ENCODE results near the gene CENPW.

Gene CENPW

DNA sequence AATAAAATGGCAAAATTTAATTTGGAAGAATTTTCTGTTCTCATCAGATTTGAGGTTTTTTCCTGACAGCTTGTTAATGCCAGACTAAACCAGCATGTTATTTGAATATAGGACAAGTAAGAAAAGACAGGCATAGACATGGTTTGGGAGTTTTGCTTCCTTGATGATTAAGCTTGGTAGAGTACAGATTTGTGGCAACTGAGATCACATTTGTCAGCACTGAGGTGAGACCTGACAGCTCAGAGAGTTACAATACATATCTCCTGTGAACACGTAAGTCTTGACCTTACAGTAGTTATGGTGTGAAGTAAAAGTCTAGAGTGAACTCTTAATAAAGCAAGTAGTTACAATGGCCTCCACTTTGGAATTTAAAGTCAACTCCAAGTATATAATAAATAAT, 34.5 kb downstream of the CENPW start:
- DNase-seq (ENCODE audit: low spot score): no peak

DNA sequence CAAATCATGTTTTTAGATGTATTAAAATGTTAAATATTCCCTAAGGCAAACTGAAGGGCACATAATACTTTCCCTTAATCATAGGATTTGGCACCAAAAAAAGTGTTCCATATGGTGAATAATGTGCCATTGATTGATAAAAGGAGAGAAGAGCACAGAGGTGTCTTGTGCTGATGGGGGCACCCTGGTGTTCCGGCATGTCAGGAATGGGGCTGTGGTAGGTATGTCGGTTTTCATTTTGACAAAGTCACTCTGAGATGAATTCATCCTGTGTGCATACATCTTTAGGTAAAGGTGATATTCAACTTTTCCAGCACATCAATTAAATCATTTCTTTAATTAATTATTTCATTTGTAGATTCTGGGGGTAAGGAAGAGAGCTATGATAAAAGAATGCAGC, 36.8 kb downstream of the CENPW start:
- no peak for DNase-seq (ENCODE audit: low spot score)

DNA sequence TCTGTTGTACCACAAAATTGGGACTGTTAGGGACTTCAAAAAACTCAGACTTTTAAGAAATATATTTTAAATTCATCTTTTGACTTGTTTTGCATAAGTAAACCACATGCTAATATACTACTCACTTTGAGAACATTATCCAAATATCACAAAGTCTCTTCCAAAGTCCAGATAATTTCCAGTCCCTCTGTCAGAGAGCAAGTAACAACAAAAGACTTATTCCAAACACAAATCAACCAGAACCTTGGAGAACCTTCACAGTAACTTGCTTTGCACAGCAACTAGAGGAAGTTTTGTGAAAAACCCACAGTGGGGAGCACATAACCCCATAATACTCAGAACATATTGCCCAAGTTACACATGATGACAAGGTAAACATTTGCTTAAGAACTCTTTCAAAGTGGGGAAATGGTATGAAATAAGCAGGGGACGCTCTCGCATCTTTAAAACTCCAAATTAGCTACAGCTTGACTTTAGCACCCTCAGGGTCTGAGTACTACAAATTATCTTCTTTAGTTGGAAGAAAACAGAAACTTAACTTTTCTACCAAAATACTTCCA, 37.8 kb downstream of the CENPW start:
- no peak for DNase-seq (ENCODE audit: low spot score)

DNA sequence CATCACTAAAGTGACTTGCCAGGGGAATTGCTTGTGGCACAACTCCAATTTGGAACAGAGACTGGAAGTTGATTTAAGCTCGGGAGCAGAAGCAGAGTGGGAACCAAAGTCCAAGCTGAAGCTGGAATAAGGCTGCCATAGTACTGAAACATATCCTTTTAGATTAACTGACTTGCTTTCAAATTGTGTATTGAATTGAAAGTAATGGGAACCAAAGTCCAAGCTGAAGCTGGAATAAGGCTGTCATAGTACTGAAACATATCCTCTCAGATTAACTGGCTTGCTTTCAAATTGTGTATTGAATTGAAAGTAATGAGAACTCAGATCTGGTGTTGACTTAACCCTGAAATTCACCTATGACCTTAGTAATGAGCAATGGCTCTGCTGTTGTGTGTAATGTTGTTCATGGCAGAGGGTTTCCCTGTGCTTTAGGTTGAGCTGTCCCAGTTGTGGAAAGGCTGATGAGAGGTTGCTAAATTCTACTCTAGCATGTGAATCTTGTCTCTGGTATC, 40.2 kb downstream of the CENPW start:
- DNase-seq (ENCODE audit: low spot score): no peak

DNA sequence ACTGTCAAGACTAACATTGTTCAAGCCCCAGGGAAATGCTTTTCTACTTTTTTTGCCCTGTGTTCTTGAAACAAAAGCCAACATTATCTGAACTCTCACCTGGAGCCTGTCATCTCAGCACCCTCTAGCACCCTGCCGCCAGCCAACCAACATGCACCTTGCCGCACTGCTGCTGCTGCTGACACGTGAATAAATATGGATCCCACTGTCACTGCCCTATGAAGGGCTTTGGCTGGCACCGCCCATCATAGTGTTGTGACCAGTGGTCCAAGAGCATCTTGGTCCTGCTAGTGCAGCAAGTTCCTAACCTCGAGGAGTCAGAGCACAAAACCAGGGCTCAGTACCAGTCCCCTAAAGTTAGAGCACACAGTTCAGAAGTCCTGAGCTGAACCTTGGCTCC, 41.6 kb downstream of the CENPW start:
- DNase-seq (ENCODE audit: low spot score): no peak

DNA sequence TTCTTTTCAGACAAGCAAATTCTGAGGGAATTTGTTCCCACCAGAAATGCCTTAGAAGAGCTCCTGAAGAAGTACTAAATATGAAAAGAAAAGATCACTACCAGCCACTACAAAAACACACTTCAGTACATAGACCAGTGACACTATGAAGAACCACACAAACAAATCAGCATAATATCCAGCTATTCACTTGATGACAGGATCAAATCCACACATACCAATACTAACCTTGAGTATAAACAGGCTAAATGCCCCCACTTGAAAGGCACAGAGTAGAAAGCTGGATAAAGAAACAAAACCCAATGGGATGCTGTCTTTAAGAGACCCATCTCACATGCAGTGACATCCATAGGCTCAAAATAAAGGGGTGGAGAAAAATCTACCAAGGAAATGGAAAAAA, 43.3 kb downstream of the CENPW start:
- DNase-seq (ENCODE audit: low spot score): no peak

DNA sequence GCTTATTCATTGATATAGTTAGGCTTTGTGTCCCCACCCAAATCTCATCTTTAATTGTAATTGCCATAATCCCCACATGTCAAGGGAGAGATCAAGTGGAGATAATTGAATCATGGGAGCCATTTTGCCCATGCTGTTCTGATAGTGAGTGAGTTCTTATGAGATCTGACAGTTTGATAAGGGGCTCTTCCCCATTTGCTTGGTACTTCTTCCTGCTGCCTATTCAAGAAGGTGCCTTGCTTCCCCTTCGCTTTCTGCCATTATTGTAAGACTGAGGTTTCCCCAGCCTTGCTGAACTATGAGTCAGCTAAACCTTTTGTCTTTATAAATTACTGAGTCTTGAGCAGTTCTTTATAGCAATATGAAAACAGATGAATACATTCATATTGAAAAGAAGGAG, 45.6 kb downstream of the CENPW start:
- no peak for DNase-seq (ENCODE audit: low spot score)

DNA sequence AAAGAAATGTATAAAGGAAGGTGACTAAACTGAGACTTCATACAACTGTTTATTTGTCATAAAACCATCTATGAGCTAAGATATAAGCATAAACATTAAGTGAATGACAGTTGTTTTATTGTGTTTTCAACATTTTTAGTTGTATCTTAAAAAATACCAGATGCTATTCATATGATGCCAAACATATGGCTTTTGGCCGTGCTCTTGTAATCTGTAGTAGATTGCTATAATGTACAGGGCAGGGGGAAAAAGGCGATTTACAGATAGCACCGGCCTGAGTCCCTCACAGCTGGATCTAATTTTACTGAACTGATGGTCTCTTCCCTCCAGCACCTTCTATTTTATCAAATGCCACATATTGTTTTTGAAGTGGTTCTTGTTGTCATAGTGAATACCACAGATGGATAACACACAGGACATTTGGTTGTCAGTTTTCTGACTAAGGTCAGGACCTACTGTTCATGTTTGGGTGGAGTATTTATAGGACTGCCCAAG, 48.2 kb downstream of the CENPW start:
- DNase-seq (ENCODE audit: low spot score): no peak

DNA sequence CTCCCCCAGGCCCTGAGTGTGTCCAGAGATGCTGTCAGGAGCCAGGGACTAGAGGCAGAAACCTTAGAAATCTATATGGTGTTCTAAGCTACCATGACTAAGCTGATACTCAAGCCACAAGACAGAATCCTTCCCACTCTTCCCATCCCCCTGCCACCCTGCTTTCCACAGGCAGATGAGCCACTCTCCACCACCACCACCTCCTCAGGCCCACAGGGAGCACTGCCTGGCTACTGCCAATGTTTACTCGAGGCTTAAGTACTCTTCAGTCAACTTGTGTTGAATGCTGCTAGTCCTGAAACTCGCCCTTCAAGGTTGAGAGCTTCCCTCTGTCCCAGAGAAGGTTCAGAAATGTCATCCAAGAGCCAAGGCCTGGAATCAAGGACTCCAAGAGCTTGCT, 56.2 kb downstream of the CENPW start:
- DNase-seq (ENCODE audit: low spot score): no peak
